Osteoblast (primary cell): ENCODE measurements around the gene TREH. TPM values are rescaled to one million over a fixed set of nuclear protein-coding genes. Genes with fewer than 3 reads are reported as not detected.
"Not testable (repeated sequence)": the region's sequence is repeated elsewhere in the genome, so short reads cannot be mapped to it uniquely, and the experiment has no call there.

ENCODE experiments used
- DNase-seq: peaks from one replicate; pipeline ENCODE4 v3.0.0; 2011; ENCODE audit warnings: low spot score, mixed read lengths; ENCODE audit not compliant: insufficient read length; ENCODE audit errors: missing footprints
- H2AFZ ChIP-seq: 2 replicates; pipeline ENCODE4 v1.6.0; 2011; ENCODE audit warnings: mild to moderate bottlenecking, low read length
- H3K27ac ChIP-seq: 2 replicates; pipeline ENCODE4 v1.5.1; 2011; ENCODE audit warnings: mild to moderate bottlenecking, low read depth, low read length, moderate library complexity
- H3K27me3 ChIP-seq: 2 replicates; pipeline ENCODE4 v1.6.0; 2012; ENCODE audit warnings: mild to moderate bottlenecking, control low read depth, inconsistent platforms, low read length, moderate library complexity; ENCODE audit not compliant: insufficient read depth
- H3K36me3 ChIP-seq: 2 replicates; pipeline ENCODE4 v1.5.1; 2011; ENCODE audit warnings: mild to moderate bottlenecking, low read length, control low read depth, moderate library complexity; ENCODE audit not compliant: insufficient read depth
- H3K4me1 ChIP-seq: 2 replicates; pipeline ENCODE4 v1.5.1; 2011; ENCODE audit warnings: mild to moderate bottlenecking, low read length, control low read depth, moderate library complexity; ENCODE audit not compliant: insufficient read depth
- H3K4me2 ChIP-seq: 2 replicates; pipeline ENCODE4 v1.6.0; 2011; ENCODE audit warnings: mild to moderate bottlenecking, low read length; ENCODE audit not compliant: insufficient read depth
- H3K4me3 ChIP-seq: fragments of 200-600 bp; sonication (generic); 3 replicates; pipeline ENCODE4 v1.5.1; 2012; ENCODE audit warnings: mild to moderate bottlenecking, low read length, inconsistent platforms; ENCODE audit not compliant: insufficient read depth
- H3K79me2 ChIP-seq: 2 replicates; pipeline ENCODE4 v1.6.0; 2012; ENCODE audit warnings: mild to moderate bottlenecking, low read length, control low read depth, inconsistent platforms; ENCODE audit not compliant: insufficient read depth
- H3K9me3 ChIP-seq: 2 replicates; pipeline ENCODE4 v1.5.1; 2011; ENCODE audit warnings: low read depth, low read length, control low read depth
- H4K20me1 ChIP-seq: 2 replicates; pipeline ENCODE4 v1.6.0; 2012; ENCODE audit warnings: mild to moderate bottlenecking, low read length, control low read depth; ENCODE audit not compliant: insufficient read depth
- CTCF ChIP-seq: IDR thresholded peaks from 2 replicates; pipeline ENCODE4 v1.5.1; 2011; ENCODE audit warnings: mild to moderate bottlenecking, low read depth, low read length, moderate library complexity; ENCODE audit errors: extremely low read depth
- total RNA-seq: library from RNA; depleted of rRNA; stranded (reverse); fragments of >200 nt; gene quantifications from 2 replicates; pipeline ENCODE4 v1.2.3, GENCODE V29; 2012

Gene TREH
- total RNA-seq, 1 donor, result not detected

- Histone ChIP-seq H3K9me3 (no peaks in the 10 kb centered on the region), H2AFZ (no peak overlapping the region)
- DNase-seq, result no peak
Measured at GRCh38 chr11:118714816-118715215, 35.4 kb upstream of the TREH start.

GRCh38 chr11:118714416-118714815 is 35.0 kb upstream of the TREH start:
- H3K9me3 ChIP-seq, H3K79me2 ChIP-seq, H2AFZ ChIP-seq, H4K20me1 ChIP-seq, H3K27ac ChIP-seq, H3K36me3 ChIP-seq, H3K4me2 ChIP-seq, DNase-seq, H3K27me3 ChIP-seq, H3K4me1 ChIP-seq, H3K4me3 ChIP-seq: not testable (repeated sequence)

More at GRCh38 chr11:118714816-118715215, 35.4 kb upstream of the TREH start:
- Histone ChIP-seq H3K4me2 (no peak overlapping the region), H4K20me1 (no peaks in the 10 kb centered on the region), H3K4me3 (no peak overlapping the region), H3K27ac (no peak overlapping the region), H3K27me3 (no peaks in the 10 kb centered on the region), H3K36me3 (no peaks in the 10 kb centered on the region), H3K79me2 (no peaks in the 10 kb centered on the region), H3K4me1 (peaks cover 6% of the 10 kb centered on the region)
- TF ChIP-seq CTCF, result no peak

- no peaks in the 10 kb centered on the region for H3K4me1 ChIP-seq
- no peaks in the 10 kb centered on the region for H3K36me3 ChIP-seq
- no peak for TF ChIP-seq CTCF
- H3K27me3 ChIP-seq, result peaks cover 12% of the 10 kb centered on the region
- no peak overlapping the region for H3K27ac ChIP-seq
- no peak overlapping the region for H3K4me2 ChIP-seq
- no peaks in the 10 kb centered on the region for H3K79me2 ChIP-seq
- H3K9me3 ChIP-seq, result no peaks in the 10 kb centered on the region
- no peak for DNase-seq
- no peak overlapping the region for H3K4me3 ChIP-seq
- no peak overlapping the region for H2AFZ ChIP-seq
- no peaks in the 10 kb centered on the region for H4K20me1 ChIP-seq
Measured at GRCh38 chr11:118708296-118708695, 28.8 kb upstream of the TREH start.

- H2AFZ ChIP-seq, result no peak overlapping the region
- no peaks in the 10 kb centered on the region for H4K20me1 ChIP-seq
- H3K79me2 ChIP-seq, result no peaks in the 10 kb centered on the region
- H3K4me2 ChIP-seq, result no peak overlapping the region
- no peak for TF ChIP-seq CTCF
- H3K9me3 ChIP-seq, result no peaks in the 10 kb centered on the region
- no peak overlapping the region for H3K4me3 ChIP-seq
- no peaks in the 10 kb centered on the region for H3K4me1 ChIP-seq
- no peak overlapping the region for H3K27ac ChIP-seq
- no peaks in the 10 kb centered on the region for H3K36me3 ChIP-seq
- peaks cover 12% of the 10 kb centered on the region for H3K27me3 ChIP-seq
- DNase-seq, result no peak
Measured at GRCh38 chr11:118706546-118706825, 27.0 kb upstream of the TREH start.
